Gastrocnemius medialis (tissue), 4 donors: Measurements from ENCODE around the gene UMAD1.

Experiments
- POLR2A ChIP-seq, 2 donors: fragments of 450-650 bp; IDR thresholded peaks; one replicate each; pipeline ENCODE4 v1.6.1; 2017; ENCODE audit warnings: antibody characterized with exemption in 2 of 2, mild to moderate bottlenecking in 2 of 2, moderate library complexity in 2 of 2
- TF ChIP-seq, protein P1 (sequence below), 5 experiments: fragments of 450-650 bp in 3 of 5; fragments of 200-600 bp in 2 of 5; sonication (generic) in 2 of 5; IDR thresholded peaks in 4 of 5; conservative IDR thresholded peaks in 1 of 5; 1 replicate in 4 of 5; 2 replicates in 1 of 5; pipeline ENCODE4 v1.5.1; 2016 to 2019; ENCODE audit warnings: antibody characterized with exemption in 5 of 5, mild to moderate bottlenecking in 3 of 5, moderate library complexity in 3 of 5

GRCh38 chr7:7857143-7857583 lies 216.6 kb downstream of the UMAD1 start:
- no peak for TF ChIP-seq POLR2A (IDR thresholded peaks at IDR 0.05)
- TF ChIP-seq, protein P1, sequence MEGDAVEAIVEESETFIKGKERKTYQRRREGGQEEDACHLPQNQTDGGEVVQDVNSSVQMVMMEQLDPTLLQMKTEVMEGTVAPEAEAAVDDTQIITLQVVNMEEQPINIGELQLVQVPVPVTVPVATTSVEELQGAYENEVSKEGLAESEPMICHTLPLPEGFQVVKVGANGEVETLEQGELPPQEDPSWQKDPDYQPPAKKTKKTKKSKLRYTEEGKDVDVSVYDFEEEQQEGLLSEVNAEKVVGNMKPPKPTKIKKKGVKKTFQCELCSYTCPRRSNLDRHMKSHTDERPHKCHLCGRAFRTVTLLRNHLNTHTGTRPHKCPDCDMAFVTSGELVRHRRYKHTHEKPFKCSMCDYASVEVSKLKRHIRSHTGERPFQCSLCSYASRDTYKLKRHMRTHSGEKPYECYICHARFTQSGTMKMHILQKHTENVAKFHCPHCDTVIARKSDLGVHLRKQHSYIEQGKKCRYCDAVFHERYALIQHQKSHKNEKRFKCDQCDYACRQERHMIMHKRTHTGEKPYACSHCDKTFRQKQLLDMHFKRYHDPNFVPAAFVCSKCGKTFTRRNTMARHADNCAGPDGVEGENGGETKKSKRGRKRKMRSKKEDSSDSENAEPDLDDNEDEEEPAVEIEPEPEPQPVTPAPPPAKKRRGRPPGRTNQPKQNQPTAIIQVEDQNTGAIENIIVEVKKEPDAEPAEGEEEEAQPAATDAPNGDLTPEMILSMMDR (IDR thresholded peaks at IDR 0.05 in 4 of 5, conservative IDR thresholded peaks at IDR 0.05 in 1 of 5) = no peak
